Activated naive CD4-positive, alpha-beta T cell treated with Interleukin-2 at 50 U/mL for 16 hours (primary cell): ENCODE results near the gene SLC2A1.

ENCODE experiments used
- DNase-seq: peaks from one replicate; pipeline ENCODE4 v3.0.0-alpha.2; 2020

Gene SLC2A1

GRCh38 chr1:42940851-42941639 is 17.6 kb downstream of the SLC2A1 start:
- no peak for DNase-seq

DNA sequence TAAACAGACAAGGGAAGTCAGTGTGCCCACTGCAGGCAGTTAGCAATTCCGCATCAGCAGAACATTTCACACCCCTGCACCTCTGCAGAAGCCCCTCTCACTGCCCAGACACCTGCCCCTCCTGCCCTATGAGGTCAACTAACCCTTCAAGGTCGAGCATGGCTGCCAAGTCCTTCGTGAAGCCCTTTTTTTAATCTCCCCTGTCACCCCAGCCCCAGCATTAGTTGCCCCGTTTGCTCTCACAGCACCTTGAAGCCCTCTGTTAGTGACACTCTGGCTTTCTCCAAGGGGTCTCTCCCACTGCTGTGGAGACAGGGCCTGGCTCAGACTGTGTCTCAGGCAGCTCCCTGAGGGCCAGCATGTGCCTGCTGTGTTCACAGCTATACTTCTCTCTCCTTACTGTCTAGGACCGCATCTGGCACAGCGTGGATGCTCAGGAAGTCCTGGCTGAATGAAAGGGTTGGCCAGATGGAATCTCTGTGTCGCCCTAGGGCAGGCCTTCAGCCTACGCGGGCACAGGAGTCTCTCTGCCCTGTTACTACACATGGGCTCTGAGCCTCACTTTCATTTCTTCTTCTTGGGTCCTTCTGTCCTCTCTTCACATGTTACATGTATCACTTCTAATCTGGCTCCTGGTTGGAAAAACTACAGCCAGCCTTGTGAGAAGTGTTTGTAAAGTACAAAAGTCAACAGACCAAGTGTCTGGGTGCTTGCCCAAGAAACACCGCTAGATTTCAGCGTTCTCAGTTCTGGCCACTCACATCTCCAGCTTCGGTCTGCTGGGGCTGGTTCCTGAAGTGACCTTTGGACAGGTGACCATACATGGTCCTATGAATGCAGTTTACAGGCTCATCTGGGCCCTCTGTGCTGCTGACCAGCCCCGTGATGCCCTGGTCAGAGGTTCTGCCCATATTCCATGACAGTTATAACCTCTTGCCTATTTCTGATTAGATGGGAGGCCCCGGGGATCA is 19.7 kb downstream of the SLC2A1 start:
- DNase-seq = no peak

GRCh38 chr1:42937836-42938644 is 20.6 kb downstream of the SLC2A1 start:
- DNase-seq = no peak

DNA sequence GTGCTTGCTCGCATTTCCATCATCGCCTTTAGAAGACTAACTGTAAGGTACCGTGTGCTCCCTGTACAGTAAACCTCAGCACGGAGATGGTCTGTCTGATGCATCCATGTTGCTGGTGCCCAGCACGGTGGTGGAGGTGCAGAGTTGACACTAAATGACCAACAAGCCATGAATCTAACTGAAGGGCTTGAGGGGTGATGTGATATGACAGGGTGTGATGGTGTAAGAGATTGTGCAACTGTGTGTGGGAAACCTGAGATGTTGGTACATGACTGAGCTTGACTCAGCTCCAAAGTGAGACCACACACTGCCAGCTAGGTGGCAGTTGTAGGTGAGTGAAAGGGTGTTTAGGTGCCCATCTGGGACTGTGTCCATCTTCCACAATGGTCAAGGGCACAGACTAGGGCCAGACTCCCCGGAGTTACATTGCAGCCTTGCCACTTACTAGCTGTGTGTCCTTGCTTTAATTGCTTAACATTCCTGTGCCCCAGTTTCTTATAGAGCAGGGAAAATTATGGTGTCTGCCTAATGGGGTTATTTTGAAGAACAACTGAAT is 21.4 kb downstream of the SLC2A1 start:
- DNase-seq = no peak

DNA sequence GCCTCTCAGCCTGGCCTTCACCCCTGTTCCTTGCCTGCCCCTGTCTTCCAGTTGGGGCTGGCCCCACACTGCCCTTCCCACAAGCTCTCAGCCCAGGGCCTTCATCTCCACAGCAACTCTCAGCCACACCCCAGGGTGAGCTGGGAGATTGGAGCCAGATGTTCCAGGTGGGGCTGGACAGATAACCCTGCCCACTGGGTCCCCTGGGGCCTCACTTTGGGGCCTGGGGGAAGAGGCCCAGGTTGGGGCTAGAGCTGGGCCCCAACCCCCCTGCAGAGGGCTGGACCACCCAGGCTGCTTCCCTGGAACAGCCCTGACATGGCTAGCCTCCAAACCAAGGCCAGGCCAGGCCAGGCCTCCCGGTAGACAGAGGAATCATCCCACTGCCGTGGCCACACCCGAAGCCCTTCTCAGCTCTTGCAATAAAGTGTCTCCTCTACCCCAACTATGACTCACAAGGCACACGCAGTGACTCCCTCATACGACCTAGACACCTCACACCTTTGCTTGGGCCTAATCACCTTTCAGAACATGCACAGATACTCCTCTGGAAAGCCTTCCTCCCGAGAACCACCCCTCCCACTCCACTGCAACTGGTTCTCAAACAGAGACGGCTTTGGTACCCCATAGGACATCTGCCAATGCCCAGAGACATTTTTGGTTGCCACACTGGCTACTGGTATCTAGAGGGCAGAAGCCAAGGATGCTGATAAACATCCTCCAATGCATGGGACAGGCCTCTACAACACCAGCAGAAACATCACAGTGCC is 22.2 kb downstream of the SLC2A1 start:
- DNase-seq = peak; percentile 54

DNA sequence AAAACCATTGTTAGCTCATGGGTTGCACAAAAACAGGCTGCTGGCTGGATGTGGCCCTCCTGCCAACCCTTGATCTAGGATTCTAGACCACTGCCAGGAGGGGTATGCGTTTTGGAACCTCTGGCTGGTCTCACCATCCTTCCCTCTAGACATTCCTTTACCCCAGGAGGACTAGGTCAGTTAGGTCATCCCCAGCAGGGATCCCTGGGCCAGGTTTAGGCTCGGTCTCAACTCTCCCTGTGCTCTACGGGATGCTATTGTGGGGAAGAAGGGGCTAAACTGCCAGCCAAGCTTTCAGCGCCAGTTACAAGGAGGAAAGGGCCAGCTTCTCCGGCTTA is 22.7 kb downstream of the SLC2A1 start:
- peak; percentile 0 for DNase-seq

GRCh38 chr1:42935313-42935895 is 23.3 kb downstream of the SLC2A1 start:
- DNase-seq = peak; percentile 1

GRCh38 chr1:42934541-42935312 is 23.9 kb downstream of the SLC2A1 start:
- peak; percentile 1 for DNase-seq

- no peak for DNase-seq
Measured at GRCh38 chr1:42933610-42934491, 24.8 kb downstream of the SLC2A1 start.

- DNase-seq = no peak
Measured at GRCh38 chr1:42933060-42933586, 25.5 kb downstream of the SLC2A1 start.

GRCh38 chr1:42932442-42932941 is 26.2 kb downstream of the SLC2A1 start:
- DNase-seq = no peak

DNA sequence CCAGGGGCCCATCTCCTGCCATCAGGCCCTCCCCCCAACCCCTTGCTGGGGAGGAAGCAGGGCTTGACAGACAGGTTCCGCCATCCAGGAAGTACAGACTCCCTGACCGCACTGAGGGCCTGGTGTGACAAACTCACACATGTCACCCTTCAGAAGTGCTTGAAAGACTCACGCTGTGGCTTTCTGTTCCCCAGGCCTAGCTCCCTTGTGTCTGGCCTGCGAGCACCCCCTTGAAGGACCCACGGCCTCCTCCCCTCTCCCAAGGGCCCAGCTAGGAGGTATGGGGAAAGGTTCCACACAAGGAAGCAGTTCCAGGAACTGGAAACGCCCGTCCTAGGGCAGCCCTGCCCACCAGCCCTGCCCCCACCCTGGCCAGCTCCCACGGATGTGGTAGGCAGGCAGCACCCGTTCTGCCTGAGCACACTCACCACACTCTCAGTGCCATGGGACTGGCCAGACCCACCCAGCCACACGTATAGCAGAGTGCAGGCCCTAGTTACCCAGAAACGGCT is 26.7 kb downstream of the SLC2A1 start:
- DNase-seq = peak; percentile 75

DNA sequence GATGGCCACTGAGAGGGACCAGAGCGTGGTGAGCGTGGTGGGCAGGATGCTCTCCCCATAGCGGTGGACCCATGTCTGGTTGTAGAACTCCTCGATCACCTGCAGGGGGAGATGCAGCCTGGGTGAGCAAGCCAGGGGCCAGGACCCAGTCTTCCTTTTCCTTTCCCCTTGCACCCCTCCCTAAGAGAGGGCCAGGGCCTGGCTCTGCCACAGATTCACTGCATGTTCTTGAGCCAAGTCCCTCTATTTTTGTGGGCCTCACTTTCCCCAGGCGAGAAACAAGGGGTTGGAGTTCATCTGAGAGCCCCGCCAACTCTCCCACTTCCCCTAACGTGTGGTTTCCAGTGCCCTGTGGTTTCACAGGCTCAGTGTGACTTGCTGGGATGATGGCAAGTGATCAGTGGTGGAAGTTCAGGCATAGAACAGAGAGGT is 27.5 kb downstream of the SLC2A1 start:
- DNase-seq = peak; percentile 50

GRCh38 chr1:42930178-42931107 is 28.2 kb downstream of the SLC2A1 start:
- no peak for DNase-seq

- no peak for DNase-seq
Measured at GRCh38 chr1:42929434-42930177, 29.1 kb downstream of the SLC2A1 start.

DNA sequence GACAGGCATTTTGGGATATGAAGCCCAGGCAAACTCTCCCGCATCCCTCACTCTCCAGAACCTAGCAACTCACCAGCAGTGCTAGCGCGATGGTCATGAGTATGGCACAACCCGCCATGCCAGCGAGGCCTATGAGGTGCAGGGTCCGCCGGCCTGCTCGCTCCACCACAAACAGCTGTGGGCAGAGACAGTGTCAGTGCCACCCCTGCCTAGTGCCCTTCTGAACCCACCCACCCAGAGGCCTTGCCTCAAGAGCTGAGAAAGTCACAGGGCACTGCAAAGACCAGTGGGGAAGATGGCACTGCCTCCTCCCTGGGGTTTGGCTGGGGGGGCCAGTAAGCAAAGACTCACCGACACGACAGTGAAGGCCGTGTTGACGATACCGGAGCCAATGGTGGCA is 29.8 kb downstream of the SLC2A1 start:
- no peak for DNase-seq

- no peak for DNase-seq
Measured at GRCh38 chr1:42927920-42928505, 30.7 kb downstream of the SLC2A1 start.
